ENCODE data around the gene PSMD3. TPM values are rescaled to one million over a fixed set of nuclear protein-coding genes. Genes with fewer than 3 reads are reported as not detected.

The PSMD3 gene
- total and polyA plus RNA-seq, 2 of the 4 experiments (the other 2 are of a cell fraction): 123 to 155 TPM

- WGBS, 2 experiments (ENCODE audit: extremely low coverage in 2 of 2, insufficient read length in 1 of 2): no CpG with 5 or more reads among the region's 5 CpGs
- peak overlapping the region; percentile 18 for H2AK9ac ChIP-seq (replicated peaks; ENCODE audit: low read depth, low read length, poor library complexity)
- no peak overlapping the region for H3K9ac ChIP-seq (ENCODE audit: low read depth, low read length)
- H3K27me3 ChIP-seq (ENCODE audit: control insufficient read depth, insufficient read depth, low read length): no peaks in the 10 kb centered on the region; the same call in 1 of the 2 replicates
- peak overlapping the region; percentile 24 for H3K27ac ChIP-seq (ENCODE audit: insufficient read depth, low read length)
- H3K18ac ChIP-seq (ENCODE audit: low read depth, low read length): peak overlapping the region; percentile 47; the same call in 1 of the 2 replicates
- no peaks in the 10 kb centered on the region for H3K9me3 ChIP-seq (ENCODE audit: control insufficient read depth, insufficient read depth, low read length)
- H2BK120ac ChIP-seq (ENCODE audit: low read depth, low read length): peak overlapping the region; percentile 80
- peak overlapping the region; percentile 79; the same call in 1 of the 2 replicates for H3K4me2 ChIP-seq (ENCODE audit: low read depth, low read length)
- no TSS peak for BruUV-seq (replicated peaks)
- intact Hi-C loops (cut with micrococcal nuclease) (no loop called here), in situ Hi-C loops (cut with MboI; ENCODE audit: low sequenced_read_pairs) (loop anchor here (10.0 kb wide), 1 partner anchor 204 kb away; no protein-coding TSS in a partner anchor), dilution Hi-C loops (cut with HindIII; ENCODE audit: low sequenced_read_pairs, unreplicated experiment) (no loop called here)
- H2BK5ac ChIP-seq (ENCODE audit: low read depth, low read length, poor library complexity, severe bottlenecking): peak overlapping the region; percentile 72
- H4K8ac ChIP-seq (ENCODE audit: low read depth in 2 of 2, low read length in 2 of 2): peak overlapping the region; percentile 49 to 93; a peak in 3 of 4 replicates
- ChIA-PET CTCF (interaction anchor here (0.6 to 4.0 kb wide), 3 partner anchors 9 to 83 kb away, joined by 3 to 23 read pairs (median 3); no protein-coding TSS in a partner anchor), POLR2A (ENCODE audit: unreplicated experiment) (interaction anchor here (0.6 kb wide), 2 partner anchors 95 to 145 kb away, joined by 4 to 5 read pairs; no protein-coding TSS in a partner anchor)
- H3K36me3 ChIP-seq (ENCODE audit: control insufficient read depth, insufficient read depth, low read length): peaks cover under 1% of the 10 kb centered on the region
- H4K20me1 ChIP-seq (ENCODE audit: insufficient read depth, low read length): peaks cover 15% of the 10 kb centered on the region
- H3K14ac ChIP-seq (replicated peaks; ENCODE audit: low read depth, low read length): peak overlapping the region; percentile 92; the same call in 1 of the 2 replicates
- peak overlapping the region; percentile 40 for H2AK5ac ChIP-seq (ENCODE audit: low read depth, low read length)
- H3K79me1 ChIP-seq (ENCODE audit: low read depth in 1 of 2, low read length in 2 of 2): peaks cover under 1 to 14% of the 10 kb centered on the region in 2 experiments; a peak in 2 of 4 replicates
- peak overlapping the region; percentile 48 for H3K23ac ChIP-seq (ENCODE audit: low read depth, low read length)
- peak overlapping the region; percentile 76; the same call in 1 of the 2 replicates for H3K4ac ChIP-seq (ENCODE audit: low read depth, low read length)
- DNase-seq (peak; percentile 96), ATAC-seq (ENCODE audit: low read depth) (peak; percentile 19)
- no peak overlapping the region for H3K56ac ChIP-seq (ENCODE audit: extremely low read depth, insufficient read depth, low read length)
- peak overlapping the region; percentile 68; the same call in 2 of the 3 replicates for H2BK15ac ChIP-seq (ENCODE audit: low read depth, low read length)
- H3K4me1 ChIP-seq (ENCODE audit: control insufficient read depth, insufficient read depth, low read length): peaks cover 8% of the 10 kb centered on the region; the same call in 1 of the 2 replicates
- peak overlapping the region; percentile 9 for H2AFZ ChIP-seq (replicated peaks; ENCODE audit: low read length, poor library complexity)
- H2BK20ac ChIP-seq (ENCODE audit: low read depth, low read length): peak overlapping the region; percentile 23; the same call in 1 of the 2 replicates
- H4K5ac ChIP-seq (ENCODE audit: low read depth, low read length): no peak overlapping the region; the same call in 1 of the 2 replicates
- H3K9me1 ChIP-seq (ENCODE audit: insufficient read depth, low read length): peaks cover 8% of the 10 kb centered on the region; the same call in 1 of the 2 replicates
- H4K91ac ChIP-seq (ENCODE audit: insufficient read depth, low read depth, low read length): peak overlapping the region; percentile 80
- H3K4me3 ChIP-seq (ENCODE audit: insufficient read depth, low read depth, low read length): no peak overlapping the region
- TF ChIP-seq RAD21 (IDR thresholded peaks at IDR 0.05; ENCODE audit: low read length): no peak
- peak; percentile 99 for TF ChIP-seq MAFK (IDR thresholded peaks at IDR 0.05; ENCODE audit: low read depth, low read length)
- TF ChIP-seq, protein P1, sequence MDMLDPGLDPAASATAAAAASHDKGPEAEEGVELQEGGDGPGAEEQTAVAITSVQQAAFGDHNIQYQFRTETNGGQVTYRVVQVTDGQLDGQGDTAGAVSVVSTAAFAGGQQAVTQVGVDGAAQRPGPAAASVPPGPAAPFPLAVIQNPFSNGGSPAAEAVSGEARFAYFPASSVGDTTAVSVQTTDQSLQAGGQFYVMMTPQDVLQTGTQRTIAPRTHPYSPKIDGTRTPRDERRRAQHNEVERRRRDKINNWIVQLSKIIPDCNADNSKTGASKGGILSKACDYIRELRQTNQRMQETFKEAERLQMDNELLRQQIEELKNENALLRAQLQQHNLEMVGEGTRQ (IDR thresholded peaks at IDR 0.05; ENCODE audit: low read depth, low read length): no peak
- no peak for TF ChIP-seq RCOR1 (IDR thresholded peaks at IDR 0.05; ENCODE audit: insufficient replicate concordance, low read length)
- peak; percentile 68 for TF ChIP-seq CEBPB (IDR thresholded peaks at IDR 0.05; ENCODE audit: low read depth, low read length)
- no peak for TF ChIP-seq NFE2L2 (IDR thresholded peaks at IDR 0.05; ENCODE audit: low read depth, low read length)
- TF ChIP-seq CTCF (conservative IDR thresholded peaks at IDR 0.05; ENCODE audit: low read depth, low read length): no peak
- TF ChIP-seq RFX5 (IDR thresholded peaks at IDR 0.05; ENCODE audit: low read depth, low read length): no peak; the same call in none of the 2 replicates
- no peak for TF ChIP-seq BHLHE40 (IDR thresholded peaks at IDR 0.05; ENCODE audit: low read depth, low read length)
- TF ChIP-seq MAZ (IDR thresholded peaks at IDR 0.05; ENCODE audit: borderline replicate concordance, low read depth, low read length): peak; percentile 20; the same call in 1 of the 2 replicates
- TF ChIP-seq FOS (IDR thresholded peaks at IDR 0.05; ENCODE audit: low read depth, low read length): peak; percentile 51; the same call in 1 of the 2 replicates
- no peak for TF ChIP-seq POLR2A (IDR thresholded peaks at IDR 0.05; ENCODE audit: low read depth, low read length)
- TF ChIP-seq CHD1 (IDR thresholded peaks at IDR 0.05; ENCODE audit: low read depth, low read length): no peak
- no peak for TF ChIP-seq MXI1 (IDR thresholded peaks at IDR 0.05; ENCODE audit: borderline replicate concordance, low read depth, low read length)
- 0 out of 2 replicates have a peak, but pooled peaks have one; percentile 1 for TF ChIP-seq SMC3 (IDR thresholded peaks at IDR 0.05; ENCODE audit: low read depth, low read length)
Measured at GRCh38 chr17:39979016-39979670, 1.5 kb upstream of the PSMD3 start.
